Activated naive CD8-positive, alpha-beta T cell treated with anti-CD3 and anti-CD28 coated beads for 36 hours (primary cell): ENCODE results near the gene OBP2A. TPM values are rescaled to one million over a fixed set of nuclear protein-coding genes. Genes with fewer than 3 reads are reported as not detected.

Experiments used
- DNase-seq: peaks from one replicate; pipeline ENCODE4 v3.0.0; 2021
- H3K27ac Mint-ChIP-seq: one replicate; pipeline ENCODE4 v1.8.0; 2022; ENCODE audit warnings: mild to moderate bottlenecking, moderate library complexity, mixed read lengths
- H3K27me3 Mint-ChIP-seq: one replicate; pipeline ENCODE4 v1.8.0; 2022; ENCODE audit warnings: mild to moderate bottlenecking, mixed read lengths
- H3K36me3 Mint-ChIP-seq: one replicate; pipeline ENCODE4 v1.8.0; 2021; ENCODE audit warnings: mild to moderate bottlenecking, mixed read lengths
- H3K4me1 Mint-ChIP-seq: one replicate; pipeline ENCODE4 v1.8.0; 2021; ENCODE audit warnings: mixed read lengths
- H3K4me3 Mint-ChIP-seq: one replicate; pipeline ENCODE4 v1.8.0; 2022; ENCODE audit warnings: mild to moderate bottlenecking, moderate library complexity, mixed read lengths
- H3K9me3 Mint-ChIP-seq: one replicate; pipeline ENCODE4 v1.8.0; 2022; ENCODE audit warnings: mixed read lengths
- total RNA-seq, 2 experiments: library from RNA; stranded (reverse); gene quantifications; one replicate each; pipeline ENCODE4 v1.2.3, GENCODE V29; 2021

Gene OBP2A
- total RNA-seq, 2 experiments from 2014 or later, result not detected

- Mint-ChIP-seq H3K4me3 (no peak overlapping the region), H3K27ac (no peak overlapping the region), H3K9me3 (no peaks in the 10 kb centered on the region), H3K4me1 (no peaks in the 10 kb centered on the region), H3K27me3 (no peaks in the 10 kb centered on the region), H3K36me3 (no peaks in the 10 kb centered on the region)
- no peak for DNase-seq
Observed at GRCh38 chr9:135552021-135552697, 6.2 kb downstream of the OBP2A start.

GRCh38 chr9:135552698-135553171 lies 6.8 kb downstream of the OBP2A start:
- Mint-ChIP-seq H3K4me1 (no peaks in the 10 kb centered on the region), H3K9me3 (no peaks in the 10 kb centered on the region), H3K27ac (no peak overlapping the region), H3K4me3 (no peak overlapping the region), H3K36me3 (no peaks in the 10 kb centered on the region), H3K27me3 (no peaks in the 10 kb centered on the region)
- no peak for DNase-seq

GRCh38 chr9:135554718-135555117 lies 8.8 kb downstream of the OBP2A start:
- peaks cover 4% of the 10 kb centered on the region for H3K27me3 Mint-ChIP-seq
- DNase-seq, result no peak
- H3K4me1 Mint-ChIP-seq, result no peaks in the 10 kb centered on the region
- no peak overlapping the region for H3K4me3 Mint-ChIP-seq
- H3K36me3 Mint-ChIP-seq, result no peaks in the 10 kb centered on the region
- H3K27ac Mint-ChIP-seq, result no peak overlapping the region
- no peaks in the 10 kb centered on the region for H3K9me3 Mint-ChIP-seq

GRCh38 chr9:135555203-135555602 lies 9.3 kb downstream of the OBP2A start:
- no peak for DNase-seq
- Mint-ChIP-seq H3K27me3 (peaks cover 4% of the 10 kb centered on the region), H3K9me3 (no peaks in the 10 kb centered on the region)

GRCh38 chr9:135555910-135556309 lies 10.0 kb downstream of the OBP2A start:
- no peak for DNase-seq
- Mint-ChIP-seq H3K4me1 (no peaks in the 10 kb centered on the region), H3K27me3 (peaks cover 7% of the 10 kb centered on the region), H3K27ac (no peak overlapping the region), H3K4me3 (no peak overlapping the region), H3K36me3 (no peaks in the 10 kb centered on the region), H3K9me3 (no peaks in the 10 kb centered on the region)

More at GRCh38 chr9:135555203-135555602, 9.3 kb downstream of the OBP2A start:
- Mint-ChIP-seq H3K27ac (no peak overlapping the region), H3K4me3 (no peak overlapping the region), H3K36me3 (no peaks in the 10 kb centered on the region), H3K4me1 (no peaks in the 10 kb centered on the region)

- peaks cover 15% of the 10 kb centered on the region for H3K27me3 Mint-ChIP-seq
- H3K4me3 Mint-ChIP-seq, result no peak overlapping the region
- no peaks in the 10 kb centered on the region for H3K36me3 Mint-ChIP-seq
- H3K27ac Mint-ChIP-seq, result no peak overlapping the region
- no peaks in the 10 kb centered on the region for H3K4me1 Mint-ChIP-seq
- H3K9me3 Mint-ChIP-seq, result no peaks in the 10 kb centered on the region
- no peak for DNase-seq
Observed at GRCh38 chr9:135559606-135560005, 13.7 kb downstream of the OBP2A start.

- no peaks in the 10 kb centered on the region for H3K9me3 Mint-ChIP-seq
- DNase-seq, result no peak
- H3K4me1 Mint-ChIP-seq, result no peaks in the 10 kb centered on the region
- peaks cover 15% of the 10 kb centered on the region for H3K27me3 Mint-ChIP-seq
- H3K27ac Mint-ChIP-seq, result no peak within 1 kb of the TSS
- H3K36me3 Mint-ChIP-seq, result no peaks in the 10 kb centered on the region
- no peak within 1 kb of the TSS for H3K4me3 Mint-ChIP-seq
Observed at GRCh38 chr9:135561391-135562234, 15.7 kb downstream of the OBP2A start, which contains the start of gene PAEP. PAEP (plus strand) TSS chr9:135561756.

GRCh38 chr9:135562235-135562745 lies 16.4 kb downstream of the OBP2A start:
- DNase-seq, result no peak
- Mint-ChIP-seq H3K27ac (no peak overlapping the region), H3K36me3 (no peaks in the 10 kb centered on the region), H3K27me3 (peaks cover 15% of the 10 kb centered on the region), H3K9me3 (no peaks in the 10 kb centered on the region), H3K4me3 (no peak overlapping the region), H3K4me1 (no peaks in the 10 kb centered on the region)

- H3K9me3 Mint-ChIP-seq, result no peaks in the 10 kb centered on the region
- no peak for DNase-seq
- H3K4me3 Mint-ChIP-seq, result no peak overlapping the region
- H3K4me1 Mint-ChIP-seq, result no peaks in the 10 kb centered on the region
- H3K27ac Mint-ChIP-seq, result no peak overlapping the region
- H3K27me3 Mint-ChIP-seq, result peaks cover 15% of the 10 kb centered on the region
- no peaks in the 10 kb centered on the region for H3K36me3 Mint-ChIP-seq
Observed at GRCh38 chr9:135563039-135563476, 17.1 kb downstream of the OBP2A start.

GRCh38 chr9:135563858-135564257 lies 17.9 kb downstream of the OBP2A start:
- no peaks in the 10 kb centered on the region for H3K9me3 Mint-ChIP-seq
- H3K27ac Mint-ChIP-seq, result no peak overlapping the region
- no peaks in the 10 kb centered on the region for H3K36me3 Mint-ChIP-seq
- DNase-seq, result no peak
- no peak overlapping the region for H3K4me3 Mint-ChIP-seq
- H3K4me1 Mint-ChIP-seq, result no peaks in the 10 kb centered on the region
- peaks cover 11% of the 10 kb centered on the region for H3K27me3 Mint-ChIP-seq

GRCh38 chr9:135565141-135565628 lies 19.3 kb downstream of the OBP2A start:
- Mint-ChIP-seq H3K36me3 (no peaks in the 10 kb centered on the region), H3K4me1 (no peaks in the 10 kb centered on the region), H3K27me3 (peaks cover 15% of the 10 kb centered on the region), H3K9me3 (peaks cover 7% of the 10 kb centered on the region), H3K27ac (no peak overlapping the region), H3K4me3 (no peak overlapping the region)
- no peak for DNase-seq

- peaks cover 7% of the 10 kb centered on the region for H3K9me3 Mint-ChIP-seq
- no peak overlapping the region for H3K27ac Mint-ChIP-seq
- H3K27me3 Mint-ChIP-seq, result peaks cover 15% of the 10 kb centered on the region
- H3K36me3 Mint-ChIP-seq, result no peaks in the 10 kb centered on the region
- H3K4me3 Mint-ChIP-seq, result no peak overlapping the region
- no peak for DNase-seq
- no peaks in the 10 kb centered on the region for H3K4me1 Mint-ChIP-seq
Observed at GRCh38 chr9:135565636-135566035, 19.7 kb downstream of the OBP2A start.

GRCh38 chr9:135566552-135566951 lies 20.6 kb downstream of the OBP2A start:
- Mint-ChIP-seq H3K9me3 (peaks cover 7% of the 10 kb centered on the region), H3K27me3 (peaks cover 12% of the 10 kb centered on the region), H3K36me3 (no peaks in the 10 kb centered on the region), H3K4me3 (no peak overlapping the region), H3K27ac (no peak overlapping the region), H3K4me1 (no peaks in the 10 kb centered on the region)
- no peak for DNase-seq

GRCh38 chr9:135567311-135567710 lies 21.4 kb downstream of the OBP2A start:
- Mint-ChIP-seq H3K27ac (no peak overlapping the region), H3K27me3 (peaks cover 12% of the 10 kb centered on the region), H3K36me3 (no peaks in the 10 kb centered on the region), H3K4me1 (no peaks in the 10 kb centered on the region), H3K9me3 (peaks cover 7% of the 10 kb centered on the region), H3K4me3 (no peak overlapping the region)
- DNase-seq, result no peak

- DNase-seq, result no peak
- H3K27me3 Mint-ChIP-seq, result peaks cover 12% of the 10 kb centered on the region
- no peaks in the 10 kb centered on the region for H3K36me3 Mint-ChIP-seq
- H3K27ac Mint-ChIP-seq, result no peak overlapping the region
- no peaks in the 10 kb centered on the region for H3K4me1 Mint-ChIP-seq
- no peak overlapping the region for H3K4me3 Mint-ChIP-seq
- H3K9me3 Mint-ChIP-seq, result peaks cover 7% of the 10 kb centered on the region
Observed at GRCh38 chr9:135568026-135568425, 22.1 kb downstream of the OBP2A start.
